ENCODE results near the gene FAM219B.

DNA sequence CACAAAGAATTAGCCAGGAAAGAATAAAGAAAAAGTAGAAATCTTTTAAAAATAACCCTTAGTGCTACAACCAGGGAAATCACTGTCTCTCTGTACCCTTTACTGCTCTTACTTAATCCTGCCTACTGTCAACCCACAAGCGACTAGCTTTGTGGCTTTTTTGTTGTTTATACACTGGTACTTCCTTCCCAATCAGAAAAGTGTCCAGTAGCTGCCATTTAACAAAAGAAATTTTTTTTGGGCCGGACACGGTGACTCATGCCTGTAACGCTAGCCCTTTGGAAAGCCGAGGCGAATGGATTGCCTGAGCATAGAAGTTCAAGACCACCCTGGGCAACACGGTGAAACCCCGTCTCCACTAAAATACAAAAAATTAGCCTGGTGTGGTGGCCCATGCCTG lies 13.8 kb upstream of the FAM219B start:
- no peak for TF ChIP-seq POLR2AphosphoS5 (IDR thresholded peaks at IDR 0.05; ENCODE audit: low read depth, low read length)
- TF ChIP-seq POLR2A (IDR thresholded peaks at IDR 0.05; ENCODE audit: low read depth, low read length) = no peak
- TF ChIP-seq PAX5 (IDR thresholded peaks at IDR 0.05; ENCODE audit: insufficient read depth, low read length, severe bottlenecking) = no peak
- no peak for TF ChIP-seq TAF1 (IDR thresholded peaks at IDR 0.05; ENCODE audit: low read depth, low read length)
- TF ChIP-seq POU2F2 (IDR thresholded peaks at IDR 0.05; ENCODE audit: low read depth, low read length) = no peak
